ENCODE measurements around the gene MYL9.
A peak's percentile ranks its signal among the peaks of the same experiment; 100 is the strongest.
"Not testable (repeated sequence)": the region's sequence is repeated elsewhere in the genome, so short reads cannot be mapped to it uniquely, and the experiment has no call there.

The MYL9 gene

GRCh38 chr20:36549942-36550789, 8.8 kb downstream of the MYL9 start:
- no peak for DNase-seq (ENCODE audit: low spot score)

GRCh38 chr20:36550790-36551299, 9.5 kb downstream of the MYL9 start:
- no peak for DNase-seq (ENCODE audit: low spot score)

GRCh38 chr20:36555248-36555647, 13.9 kb downstream of the MYL9 start:
- DNase-seq (ENCODE audit: low spot score): no peak

GRCh38 chr20:36562724-36563123, 21.4 kb downstream of the MYL9 start:
- no peak for DNase-seq (ENCODE audit: low spot score)

- no peak for DNase-seq (ENCODE audit: low spot score)
These were observed 22.1 kb downstream of the MYL9 start for GRCh38 chr20:36563374-36563773.

- not testable (repeated sequence) for DNase-seq (ENCODE audit: low spot score)
These were observed 22.9 kb downstream of the MYL9 start for GRCh38 chr20:36564078-36564725.

- not testable (repeated sequence) for DNase-seq (ENCODE audit: low spot score)
These were observed 23.4 kb downstream of the MYL9 start for GRCh38 chr20:36564726-36565121.

GRCh38 chr20:36565520-36565919, 24.2 kb downstream of the MYL9 start:
- DNase-seq (ENCODE audit: low spot score): no peak

GRCh38 chr20:36569847-36570429, 28.6 kb downstream of the MYL9 start:
- peak; percentile 49 for DNase-seq (ENCODE audit: low spot score)

GRCh38 chr20:36571564-36572504, 30.5 kb downstream of the MYL9 start:
- DNase-seq (ENCODE audit: low spot score): no peak

- peak; percentile 62 for DNase-seq (ENCODE audit: low spot score)
These were observed 31.4 kb downstream of the MYL9 start for GRCh38 chr20:36572701-36573102.

- DNase-seq (ENCODE audit: low spot score): peak; percentile 85
These were observed 31.9 kb downstream of the MYL9 start, which contains the start of gene TGIF2 for GRCh38 chr20:36573103-36573797. Gene TGIF2, plus strand, starts transcription at chr20:36573597. Its CDS starts 5,178 bp downstream, at chr20:36578775.

- DNase-seq (ENCODE audit: low spot score): peak; percentile 21
These were observed 32.6 kb downstream of the MYL9 start for GRCh38 chr20:36573798-36574365.

- DNase-seq (ENCODE audit: low spot score): peak; percentile 65
These were observed 33.2 kb downstream of the MYL9 start for GRCh38 chr20:36574366-36575135.

GRCh38 chr20:36576081-36576445, 34.7 kb downstream of the MYL9 start:
- DNase-seq (ENCODE audit: low spot score): no peak

- no peak for DNase-seq (ENCODE audit: low spot score)
These were observed 37.2 kb downstream of the MYL9 start for GRCh38 chr20:36578356-36579041.

- DNase-seq (ENCODE audit: low spot score): peak; percentile 24
These were observed 38.8 kb downstream of the MYL9 start for GRCh38 chr20:36579996-36580545.

- DNase-seq (ENCODE audit: low spot score): no peak
These were observed 41.0 kb downstream of the MYL9 start for GRCh38 chr20:36582322-36582721.

- no peak for DNase-seq (ENCODE audit: low spot score)
These were observed 41.5 kb downstream of the MYL9 start for GRCh38 chr20:36582821-36583220.
